OCI-LY7 (cell line): Measurements from ENCODE around the gene KIF16B. TPM values are rescaled to one million over a fixed set of nuclear protein-coding genes. Genes with fewer than 3 reads are reported as not detected.

Experiments used
- BruUV-seq: library from RNA; stranded (reverse); fragments of 400-500 nt; replicated peaks from 2 replicates; lab custom pipeline; 2021; lab: Mats Ljungman, UMichigan
- CTCF ChIA-PET: fragments of 300-600 bp; sonication (Branson Sonifier 250); formaldehyde crosslinking; loops from one replicate; lab custom pipeline; 2022; ENCODE audit warnings: antibody characterized with exemption; ENCODE audit not compliant: unreplicated experiment; lab: Charles Lee
- POLR2A ChIA-PET: fragments of 300-600 bp; sonication (Branson Sonifier 250); formaldehyde crosslinking; loops from one replicate; lab custom pipeline; 2022; ENCODE audit warnings: antibody characterized with exemption; lab: Charles Lee
- DNase-seq: peaks from one replicate; pipeline ENCODE4 v3.0.0-alpha.2; 2015; ENCODE audit warnings: low spot score
- H2AFZ ChIP-seq: fragments of 200-600 bp; sonication (generic), shearing (Covaris generic); 2 replicates; pipeline ENCODE4 v1.6.1; 2014; ENCODE audit warnings: mild to moderate bottlenecking, antibody characterized with exemption, low read length, moderate library complexity
- H3K27ac ChIP-seq: fragments of 200-600 bp; sonication (generic); 2 replicates; pipeline ENCODE4 v1.5.1; 2014; ENCODE audit warnings: mixed run types, low read depth, mild to moderate bottlenecking, moderate library complexity, low read length, inconsistent platforms; ENCODE audit not compliant: poor library complexity, severe bottlenecking
- H3K36me3 ChIP-seq: fragments of 200-600 bp; sonication (generic); 2 replicates; pipeline ENCODE4 v1.6.1; 2014; ENCODE audit warnings: mild to moderate bottlenecking, antibody characterized with exemption, low read length, moderate library complexity, mixed read lengths; ENCODE audit not compliant: insufficient read depth
- H3K4me1 ChIP-seq: fragments of 200-600 bp; sonication (generic); 2 replicates; pipeline ENCODE4 v1.5.1; 2014; ENCODE audit warnings: mild to moderate bottlenecking, low read length; ENCODE audit not compliant: insufficient read depth, poor library complexity, severe bottlenecking
- H3K4me2 ChIP-seq: fragments of 200-600 bp; sonication (generic); 2 replicates; pipeline ENCODE4 v1.6.1; 2014; ENCODE audit warnings: mild to moderate bottlenecking, low read length
- H3K4me3 ChIP-seq: fragments of 200-600 bp; sonication (generic); 2 replicates; pipeline ENCODE4 v1.5.1; 2014; ENCODE audit warnings: mild to moderate bottlenecking, low read depth, low read length; ENCODE audit not compliant: poor library complexity, severe bottlenecking
- H3K79me2 ChIP-seq: fragments of 200-600 bp; sonication (generic); 2 replicates; pipeline ENCODE4 v1.6.1; 2016; ENCODE audit warnings: low read depth, mild to moderate bottlenecking, low read length, moderate library complexity, mixed read lengths; ENCODE audit not compliant: insufficient read depth
- H3K9me2 ChIP-seq: fragments of 200-600 bp; sonication (generic); 2 replicates; pipeline ENCODE4 v1.6.1; 2016; ENCODE audit warnings: mild to moderate bottlenecking, low read length, mixed read lengths; ENCODE audit not compliant: insufficient read depth
- H3K9me3 ChIP-seq: fragments of 200-600 bp; sonication (generic); 2 replicates; pipeline ENCODE4 v1.6.1; 2014; ENCODE audit warnings: mild to moderate bottlenecking, mixed run types, low read length, mixed read lengths
- H4K20me1 ChIP-seq: fragments of 200-600 bp; sonication (generic); 2 replicates; pipeline ENCODE4 v1.6.1; 2014; ENCODE audit warnings: mild to moderate bottlenecking, antibody characterized with exemption, low read length, moderate library complexity, mixed read lengths; ENCODE audit not compliant: insufficient read depth
- EZH2phosphoT487 ChIP-seq: fragments of 200-600 bp; sonication (generic); IDR thresholded peaks from 2 replicates; pipeline ENCODE4 v1.6.1; 2018; ENCODE audit warnings: low read depth, borderline replicate concordance, mild to moderate bottlenecking, mixed run types, antibody characterized with exemption, low read length, moderate library complexity, mixed read lengths
- intact Hi-C: fragments of 100-400 bp; cut with micrococcal nuclease; formaldehyde crosslinking; loops from one replicate; pipeline ENCODE4 v1.10.0; 2022; ENCODE audit not compliant: unreplicated experiment
- total RNA-seq, 2 experiments: library from RNA; depleted of rRNA in 1 of 2; stranded (reverse); fragments of >200 nt in 1 of 2; shearing (Covaris generic) in 1 of 2; gene quantifications; 2 replicates each; pipeline ENCODE4 v1.2.3, GENCODE V29; 2014 to 2022
- TF ChIP-seq, protein P1 (sequence below): fragments of 200-600 bp; sonication (generic); conservative IDR thresholded peaks from 2 replicates; pipeline ENCODE4 v1.5.1; 2014; ENCODE audit warnings: mild to moderate bottlenecking, antibody characterized with exemption, low read length, moderate library complexity, mixed read lengths

Gene KIF16B
- total RNA-seq, 2 experiments from 2014 or later = 6.2 to 11.2 TPM

- BruUV-seq = no TSS peak
- CTCF ChIA-PET = no interaction called here
Measured at GRCh38 chr20:16378122-16378521, 195.1 kb downstream of the KIF16B start.

DNA sequence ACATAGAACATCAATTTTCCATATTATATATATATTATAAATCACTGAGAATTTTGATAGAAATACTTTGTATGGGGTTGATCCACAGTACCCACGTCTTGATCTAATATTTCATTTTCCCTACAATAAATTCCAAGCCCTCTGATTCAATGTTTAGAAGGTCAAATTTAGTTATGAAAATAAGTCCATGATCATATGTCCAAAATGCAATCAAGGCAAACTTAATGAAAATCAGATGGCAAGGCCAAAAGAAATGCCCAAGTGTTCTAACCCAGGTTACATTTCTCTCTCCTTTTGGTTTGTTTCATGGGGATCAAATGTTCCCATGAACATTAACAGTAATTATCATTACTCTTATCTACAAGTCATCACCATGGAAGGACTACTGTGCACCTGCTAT lies 203.8 kb downstream of the KIF16B start:
- Histone ChIP-seq H3K4me1 (no peaks in the 10 kb centered on the region), H3K27ac (no peak overlapping the region), H3K36me3 (no peaks in the 10 kb centered on the region), H3K4me2 (no peak overlapping the region), H3K9me2 (no peaks in the 10 kb centered on the region), H3K4me3 (no peak overlapping the region), H3K79me2 (no peaks in the 10 kb centered on the region), H3K9me3 (no peaks in the 10 kb centered on the region), H4K20me1 (no peaks in the 10 kb centered on the region), H2AFZ (no peak overlapping the region)
- BruUV-seq = no TSS peak
- DNase-seq = no peak
- CTCF ChIA-PET = no interaction called here
- POLR2A ChIA-PET = no interaction called here
- intact Hi-C loops = no loop called here
- no peak for TF ChIP-seq EZH2phosphoT487
- TF ChIP-seq, protein P1, sequence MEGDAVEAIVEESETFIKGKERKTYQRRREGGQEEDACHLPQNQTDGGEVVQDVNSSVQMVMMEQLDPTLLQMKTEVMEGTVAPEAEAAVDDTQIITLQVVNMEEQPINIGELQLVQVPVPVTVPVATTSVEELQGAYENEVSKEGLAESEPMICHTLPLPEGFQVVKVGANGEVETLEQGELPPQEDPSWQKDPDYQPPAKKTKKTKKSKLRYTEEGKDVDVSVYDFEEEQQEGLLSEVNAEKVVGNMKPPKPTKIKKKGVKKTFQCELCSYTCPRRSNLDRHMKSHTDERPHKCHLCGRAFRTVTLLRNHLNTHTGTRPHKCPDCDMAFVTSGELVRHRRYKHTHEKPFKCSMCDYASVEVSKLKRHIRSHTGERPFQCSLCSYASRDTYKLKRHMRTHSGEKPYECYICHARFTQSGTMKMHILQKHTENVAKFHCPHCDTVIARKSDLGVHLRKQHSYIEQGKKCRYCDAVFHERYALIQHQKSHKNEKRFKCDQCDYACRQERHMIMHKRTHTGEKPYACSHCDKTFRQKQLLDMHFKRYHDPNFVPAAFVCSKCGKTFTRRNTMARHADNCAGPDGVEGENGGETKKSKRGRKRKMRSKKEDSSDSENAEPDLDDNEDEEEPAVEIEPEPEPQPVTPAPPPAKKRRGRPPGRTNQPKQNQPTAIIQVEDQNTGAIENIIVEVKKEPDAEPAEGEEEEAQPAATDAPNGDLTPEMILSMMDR = no peak

More at GRCh38 chr20:16378122-16378521, 195.1 kb downstream of the KIF16B start:
- TF ChIP-seq, protein P1 = no peak
- no peak for TF ChIP-seq EZH2phosphoT487
- no peaks in the 10 kb centered on the region for H3K79me2 ChIP-seq
- H3K4me2 ChIP-seq = no peak overlapping the region
- H3K4me3 ChIP-seq = no peak overlapping the region
- H3K9me2 ChIP-seq = no peaks in the 10 kb centered on the region
- POLR2A ChIA-PET = no interaction called here
- intact Hi-C loops = no loop called here
- no peaks in the 10 kb centered on the region for H3K9me3 ChIP-seq
- no peaks in the 10 kb centered on the region for H3K36me3 ChIP-seq
- no peaks in the 10 kb centered on the region for H3K4me1 ChIP-seq
- H4K20me1 ChIP-seq = no peaks in the 10 kb centered on the region
- H3K27ac ChIP-seq = no peak overlapping the region
- H2AFZ ChIP-seq = no peak overlapping the region
- DNase-seq = no peak

DNA sequence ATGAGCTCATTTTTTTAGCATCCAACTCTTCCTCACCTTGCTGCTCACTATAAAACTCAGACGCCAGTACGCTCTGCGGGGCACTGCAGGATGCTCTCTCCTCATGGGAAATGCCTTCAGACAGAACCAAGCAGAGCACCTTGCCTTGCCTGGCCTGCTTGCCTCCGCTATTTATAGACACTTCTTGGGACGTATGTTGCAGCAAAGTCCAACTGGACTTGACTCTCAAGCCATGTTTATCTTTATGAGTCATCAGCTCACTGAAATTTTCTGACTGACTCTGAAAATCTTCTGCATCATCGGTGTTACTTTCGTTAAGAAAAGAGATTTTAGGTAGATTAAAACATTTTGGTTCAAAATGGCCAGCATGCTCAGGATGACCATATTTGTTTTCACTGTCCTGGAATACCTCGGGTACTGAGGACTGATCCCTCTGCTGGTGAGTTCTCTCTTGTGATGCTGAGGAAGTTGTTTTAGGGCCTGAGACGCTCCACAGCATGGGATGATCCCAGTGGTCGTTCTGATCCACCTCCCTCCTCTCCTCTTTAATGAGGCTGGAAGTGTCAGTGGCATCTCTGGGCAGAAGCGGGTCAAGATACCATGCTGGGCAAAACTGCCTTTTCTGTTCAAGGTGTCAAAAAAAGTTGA lies 204.5 kb downstream of the KIF16B start:
- Histone ChIP-seq H3K4me3 (no peak overlapping the region), H2AFZ (no peak overlapping the region), H3K4me1 (no peaks in the 10 kb centered on the region), H3K36me3 (no peaks in the 10 kb centered on the region), H3K79me2 (no peaks in the 10 kb centered on the region), H3K9me2 (no peaks in the 10 kb centered on the region), H4K20me1 (no peaks in the 10 kb centered on the region), H3K9me3 (no peaks in the 10 kb centered on the region), H3K27ac (no peak overlapping the region), H3K4me2 (no peak overlapping the region)
- no TSS peak for BruUV-seq
- intact Hi-C loops = no loop called here
- DNase-seq = no peak
- TF ChIP-seq, protein P1 = no peak
- no peak for TF ChIP-seq EZH2phosphoT487
- ChIA-PET CTCF (no interaction called here), POLR2A (no interaction called here)
